Gastrocnemius medialis (tissue), 4 donors: Measurements from ENCODE around the gene STX10.
"Not testable (repeated sequence)": the region's sequence is repeated elsewhere in the genome, so short reads cannot be mapped to it uniquely, and the experiment has no call there.

Experiments used
- CTCF ChIP-seq, 5 experiments: fragments of 450-650 bp in 3 of 5; fragments of 200-600 bp in 2 of 5; sonication (generic) in 2 of 5; IDR thresholded peaks in 4 of 5; conservative IDR thresholded peaks in 1 of 5; 1 replicate in 4 of 5; 2 replicates in 1 of 5; pipeline ENCODE4 v1.5.1; 2016 to 2019; ENCODE audit warnings: antibody characterized with exemption in 5 of 5, mild to moderate bottlenecking in 3 of 5, moderate library complexity in 3 of 5
- POLR2A ChIP-seq, 2 donors: fragments of 450-650 bp; IDR thresholded peaks; one replicate each; pipeline ENCODE4 v1.6.1; 2017; ENCODE audit warnings: antibody characterized with exemption in 2 of 2, mild to moderate bottlenecking in 2 of 2, moderate library complexity in 2 of 2

- not testable (repeated sequence) for TF ChIP-seq CTCF (IDR thresholded peaks at IDR 0.05 in 4 of 5, conservative IDR thresholded peaks at IDR 0.05 in 1 of 5); POLR2A (IDR thresholded peaks at IDR 0.05)
Measured at GRCh38 chr19:13166151-13166550, 16.0 kb upstream of the STX10 start.
